ENCODE results near the gene PYCR2.

GRCh38 chr1:225878282-225878681 is 45.8 kb downstream of the PYCR2 start:
- TF ChIP-seq POLR2AphosphoS5 (IDR thresholded peaks at IDR 0.05) (no peak), CTCF (IDR thresholded peaks at IDR 0.05) (no peak)

Measured in suprapubic skin (tissue), 3 donors.